Uterus (tissue), 2 donors: ENCODE data around the gene C13orf46.

Experiments
- POLR2A ChIP-seq, 2 donors: fragments of 450-650 bp; IDR thresholded peaks; one replicate each; pipeline ENCODE4 v1.6.1; 2016; ENCODE audit warnings: antibody characterized with exemption in 2 of 2, mild to moderate bottlenecking in 1 of 2, moderate library complexity in 1 of 2
- TF ChIP-seq, protein P1 (sequence below), 4 experiments: fragments of 200-600 bp in 2 of 4; fragments of 450-650 bp in 2 of 4; sonication (generic) in 2 of 4; IDR thresholded peaks; one replicate each; pipeline ENCODE4 v1.5.1; 2016 to 2019; ENCODE audit warnings: antibody characterized with exemption in 4 of 4, mild to moderate bottlenecking in 2 of 4, moderate library complexity in 1 of 4

DNA sequence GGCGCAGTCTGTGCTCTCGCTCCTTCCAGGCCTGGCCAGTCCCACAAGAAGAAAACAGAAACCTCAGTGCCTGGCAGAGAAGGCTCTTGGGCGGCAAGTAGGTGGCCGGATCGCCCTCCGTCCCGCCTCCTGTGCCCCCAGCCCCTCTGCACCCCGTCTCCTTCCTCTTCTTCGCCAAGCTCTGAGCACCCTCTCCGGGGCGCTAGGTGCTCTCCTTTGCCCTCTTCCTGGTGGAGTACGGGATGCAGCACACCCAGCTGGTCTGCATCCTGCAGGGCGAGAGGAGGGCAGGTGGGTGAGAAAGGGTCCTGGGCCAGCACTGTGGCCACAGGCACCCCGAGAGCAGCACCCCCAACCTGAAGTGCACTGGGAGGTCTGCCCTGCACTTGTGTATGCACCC, 17.3 kb downstream of the C13orf46 start:
- no peak for TF ChIP-seq POLR2A (IDR thresholded peaks at IDR 0.05)
- TF ChIP-seq, protein P1, sequence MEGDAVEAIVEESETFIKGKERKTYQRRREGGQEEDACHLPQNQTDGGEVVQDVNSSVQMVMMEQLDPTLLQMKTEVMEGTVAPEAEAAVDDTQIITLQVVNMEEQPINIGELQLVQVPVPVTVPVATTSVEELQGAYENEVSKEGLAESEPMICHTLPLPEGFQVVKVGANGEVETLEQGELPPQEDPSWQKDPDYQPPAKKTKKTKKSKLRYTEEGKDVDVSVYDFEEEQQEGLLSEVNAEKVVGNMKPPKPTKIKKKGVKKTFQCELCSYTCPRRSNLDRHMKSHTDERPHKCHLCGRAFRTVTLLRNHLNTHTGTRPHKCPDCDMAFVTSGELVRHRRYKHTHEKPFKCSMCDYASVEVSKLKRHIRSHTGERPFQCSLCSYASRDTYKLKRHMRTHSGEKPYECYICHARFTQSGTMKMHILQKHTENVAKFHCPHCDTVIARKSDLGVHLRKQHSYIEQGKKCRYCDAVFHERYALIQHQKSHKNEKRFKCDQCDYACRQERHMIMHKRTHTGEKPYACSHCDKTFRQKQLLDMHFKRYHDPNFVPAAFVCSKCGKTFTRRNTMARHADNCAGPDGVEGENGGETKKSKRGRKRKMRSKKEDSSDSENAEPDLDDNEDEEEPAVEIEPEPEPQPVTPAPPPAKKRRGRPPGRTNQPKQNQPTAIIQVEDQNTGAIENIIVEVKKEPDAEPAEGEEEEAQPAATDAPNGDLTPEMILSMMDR (IDR thresholded peaks at IDR 0.05) = no peak
